Gastrocnemius medialis (tissue), 4 donors: ENCODE measurements around the gene MYD88. TPM values are rescaled to one million over a fixed set of nuclear protein-coding genes. Genes with fewer than 3 reads are reported as not detected.
A peak's percentile ranks its signal among the peaks of the same experiment; 100 is the strongest.

Experiments used
- ATAC-seq, 2 donors: fragments of 150-250 bp; one replicate each; pipeline ENCODE4 v1.9.1; 2016
- DNase-seq, 2 donors: peaks; one replicate each; pipeline ENCODE4 v3.0.0-alpha.2; 2019
- H3K27ac ChIP-seq, 4 donors: fragments of 200-600 bp; sonication (generic); 1 replicate in 1 of 4; 2 replicates in 3 of 4; pipeline ENCODE4 v1.5.1; 2016 to 2018; ENCODE audit warnings: mild to moderate bottlenecking in 2 of 4, moderate library complexity in 1 of 4
- H3K27me3 ChIP-seq, 3 donors: fragments of 200-600 bp; sonication (generic) in 2 of 3; 1 replicate in 1 of 3; 2 replicates in 2 of 3; pipeline versions ENCODE4 v1.5.1 to v1.6.0; 2016 to 2019; ENCODE audit warnings: mild to moderate bottlenecking in 1 of 3, moderate library complexity in 1 of 3
- H3K36me3 ChIP-seq, 2 donors: fragments of 200-600 bp; sonication (generic) in 1 of 2; one replicate each; pipeline ENCODE4 v1.5.1; 2017 to 2018
- H3K4me1 ChIP-seq, 2 donors: fragments of 200-600 bp; sonication (generic) in 1 of 2; one replicate each; pipeline ENCODE4 v1.5.1; 2016 to 2017; ENCODE audit warnings: mild to moderate bottlenecking in 2 of 2
- H3K4me3 ChIP-seq, 4 donors: fragments of 200-600 bp; sonication (generic) in 3 of 4; 1 replicate in 1 of 4; 2 replicates in 3 of 4; pipeline ENCODE4 v1.5.1; 2016 to 2019; ENCODE audit warnings: mild to moderate bottlenecking in 2 of 4
- H3K9me3 ChIP-seq, 3 donors: fragments of 200-600 bp; sonication (generic) in 2 of 3; 1 replicate in 1 of 3; 2 replicates in 2 of 3; pipeline ENCODE4 v1.5.1; 2016 to 2019
- CTCF ChIP-seq, 5 experiments: fragments of 450-650 bp in 3 of 5; fragments of 200-600 bp in 2 of 5; sonication (generic) in 2 of 5; IDR thresholded peaks in 4 of 5; conservative IDR thresholded peaks in 1 of 5; 1 replicate in 4 of 5; 2 replicates in 1 of 5; pipeline ENCODE4 v1.5.1; 2016 to 2019; ENCODE audit warnings: antibody characterized with exemption in 5 of 5, mild to moderate bottlenecking in 3 of 5, moderate library complexity in 3 of 5
- POLR2A ChIP-seq, 2 donors: fragments of 450-650 bp; IDR thresholded peaks; one replicate each; pipeline ENCODE4 v1.6.1; 2017; ENCODE audit warnings: antibody characterized with exemption in 2 of 2, mild to moderate bottlenecking in 2 of 2, moderate library complexity in 2 of 2
- in situ Hi-C, 4 donors: fragments of 200-750 bp; cut with MboI; loops; one replicate each; pipeline versions ENCODE4 v1.15.0 to v1.8.0; 2017; ENCODE audit warnings: low sequenced_read_pairs in 4 of 4
- intact Hi-C: fragments of 100-400 bp; cut with DNase I; formaldehyde crosslinking; loops from one replicate; pipeline ENCODE4 v1.15.1; 2023; ENCODE audit warnings: low total_unique reads
- total RNA-seq, 4 donors: library from RNA; depleted of rRNA; stranded (reverse); fragments of >200 nt; gene quantifications; one replicate each; pipeline versions ENCODE4 v1.1.0 to v1.2.3, GENCODE V29; 2016

Gene MYD88
- 1 to 10 TPM; 2.1 to 6.6 (median 3.3) TPM for total RNA-seq

GRCh38 chr3:38138349-38139190, at the start of gene MYD88:
Gene MYD88, plus strand, starts transcription at chr3:38138661. Its CDS starts 40 bp downstream, at chr3:38138701.
- in situ Hi-C loops, result loop anchor here in 3 of 4 donors (25.0 kb wide), 1 partner anchor 349 kb away; the partner anchor contains the start of gene EXOG (in 3 of the 3)
- no peaks in the 10 kb centered on the region for H3K9me3 ChIP-seq
- intact Hi-C loops, result loop anchor here (5.0 to 10.0 kb wide), 5 partner anchors 209 to 1144 kb away; partner anchors contain the start of genes ACVR2B, EPM2AIP1, MLH1 and XYLB
- peak within 1 kb of the TSS; percentile 70 to 99 (median 80) for H3K4me3 ChIP-seq
- peaks cover 0 to 19% of the 10 kb centered on the region in 2 donors for H3K36me3 ChIP-seq
- DNase-seq (peak; percentile 60 to 67), ATAC-seq (peak; percentile 10 to 34)
- no peak for TF ChIP-seq CTCF (IDR thresholded peaks at IDR 0.05 in 4 of 5, conservative IDR thresholded peaks at IDR 0.05 in 1 of 5)
- TF ChIP-seq POLR2A (IDR thresholded peaks at IDR 0.05), result peak; percentile 30 to 51
- H3K27me3 ChIP-seq, result no peaks in the 10 kb centered on the region
- H3K27ac ChIP-seq, result peak within 1 kb of the TSS; percentile 88 to 97 (median 92)
- H3K4me1 ChIP-seq, result peaks cover 19 to 30% of the 10 kb centered on the region in 2 donors

- Histone ChIP-seq H3K4me1 (no peaks in the 10 kb centered on the region), H3K27me3 (no peaks in the 10 kb centered on the region), H3K9me3 (no peaks in the 10 kb centered on the region), H3K36me3 (no peaks in the 10 kb centered on the region), H3K27ac (no peak overlapping the region), H3K4me3 (no peak overlapping the region)
- ATAC-seq (no peak), DNase-seq (no peak)
- in situ Hi-C loops (no loop called here), intact Hi-C loops (no loop called here)
- TF ChIP-seq POLR2A (IDR thresholded peaks at IDR 0.05), result no peak
- no peak for TF ChIP-seq CTCF (IDR thresholded peaks at IDR 0.05 in 4 of 5, conservative IDR thresholded peaks at IDR 0.05 in 1 of 5)
Measured at GRCh38 chr3:38089163-38089562, 49.3 kb upstream of the MYD88 start.

- Histone ChIP-seq H3K9me3 (no peaks in the 10 kb centered on the region), H3K36me3 (no peaks in the 10 kb centered on the region), H3K4me3 (no peak overlapping the region), H3K27me3 (no peaks in the 10 kb centered on the region), H3K27ac (no peak overlapping the region), H3K4me1 (no peaks in the 10 kb centered on the region)
- in situ Hi-C loops, result no loop called here
- intact Hi-C loops, result no loop called here
- ATAC-seq, result no peak
- TF ChIP-seq CTCF (IDR thresholded peaks at IDR 0.05 in 4 of 5, conservative IDR thresholded peaks at IDR 0.05 in 1 of 5), result no peak
- TF ChIP-seq POLR2A (IDR thresholded peaks at IDR 0.05), result no peak
- DNase-seq, result no peak
Measured at GRCh38 chr3:38090453-38090852, 48.0 kb upstream of the MYD88 start.

- intact Hi-C loops, result no loop called here
- no peak for TF ChIP-seq POLR2A (IDR thresholded peaks at IDR 0.05)
- TF ChIP-seq CTCF (IDR thresholded peaks at IDR 0.05 in 4 of 5, conservative IDR thresholded peaks at IDR 0.05 in 1 of 5), result no peak
- H3K4me1 ChIP-seq, result no peaks in the 10 kb centered on the region
- no peaks in the 10 kb centered on the region for H3K27me3 ChIP-seq
- no peaks in the 10 kb centered on the region for H3K9me3 ChIP-seq
- in situ Hi-C loops, result no loop called here
- DNase-seq, result no peak
- no peaks in the 10 kb centered on the region for H3K36me3 ChIP-seq
- ATAC-seq, result no peak
- H3K4me3 ChIP-seq, result no peak overlapping the region
- no peak overlapping the region for H3K27ac ChIP-seq
Measured at GRCh38 chr3:38094999-38095398, 43.5 kb upstream of the MYD88 start.
